Fibroblast of gingiva (primary cell): Measurements from ENCODE around the gene HS6ST1.
A peak's percentile ranks its signal among the peaks of the same experiment; 100 is the strongest.
"Not testable (repeated sequence)": the region's sequence is repeated elsewhere in the genome, so short reads cannot be mapped to it uniquely, and the experiment has no call there.

Source experiments
- DNase-seq: peaks from one replicate; pipeline ENCODE4 v3.0.0-alpha.2; 2011; ENCODE audit warnings: low read depth

Gene HS6ST1

DNA sequence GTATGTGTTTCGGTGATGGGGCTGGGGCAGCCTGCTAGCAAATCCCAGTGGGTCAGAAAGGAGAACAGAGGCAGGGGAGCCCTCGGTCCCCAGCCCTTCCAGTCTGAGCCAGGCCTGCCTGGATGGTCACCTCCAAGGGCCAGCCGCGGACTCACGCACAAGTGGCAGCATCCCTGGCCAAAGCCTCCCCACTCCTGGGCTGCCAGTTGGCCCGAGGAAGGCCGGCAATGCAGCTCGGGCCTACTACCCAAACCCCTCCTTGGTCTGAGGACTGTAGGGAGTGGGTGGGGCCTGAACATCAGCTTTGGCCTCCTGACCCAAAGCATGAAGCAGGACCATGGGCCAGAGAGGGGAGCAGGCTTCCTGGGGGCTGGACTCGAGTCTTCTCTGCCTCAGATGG lies 51.5 kb downstream of the HS6ST1 start:
- DNase-seq = not testable (repeated sequence)

- DNase-seq = not testable (repeated sequence)
Measured at GRCh38 chr2:128266463-128266862, 52.2 kb downstream of the HS6ST1 start.

GRCh38 chr2:128265608-128265993 lies 53.1 kb downstream of the HS6ST1 start:
- DNase-seq = not testable (repeated sequence)

DNA sequence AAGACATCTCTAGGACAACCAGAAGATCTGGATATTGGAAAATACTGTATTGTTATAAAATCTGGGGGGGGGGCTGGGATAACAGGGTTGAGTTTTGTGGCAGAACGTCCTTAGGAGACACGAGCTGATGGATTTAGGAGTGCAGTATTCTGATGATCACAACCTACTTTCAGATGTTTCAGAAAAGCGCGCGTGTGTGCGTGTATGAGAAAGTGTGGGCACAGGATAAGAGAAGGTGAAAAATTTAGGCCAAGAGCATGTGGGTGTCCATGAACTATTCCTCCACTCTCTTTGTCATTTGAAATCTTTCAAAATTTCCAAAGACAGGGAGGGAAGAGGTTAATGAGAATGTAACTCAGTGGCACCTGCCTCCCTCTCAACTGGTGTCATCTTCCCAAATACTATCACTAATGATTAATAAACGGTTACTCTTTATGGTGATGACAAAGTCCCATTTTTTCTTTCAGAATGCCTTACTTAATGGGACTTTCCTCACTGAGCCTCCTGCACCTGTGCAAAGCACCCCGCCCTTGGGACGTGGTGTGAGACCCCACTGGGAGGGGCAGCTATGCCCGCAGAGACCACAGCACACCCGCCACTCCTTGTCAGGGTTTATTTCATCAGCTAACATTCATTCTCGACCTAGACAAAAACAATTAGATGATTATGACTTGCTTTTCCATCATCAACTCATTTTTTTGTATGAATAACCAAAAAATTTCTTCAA lies 53.6 kb downstream of the HS6ST1 start:
- no peak for DNase-seq

DNA sequence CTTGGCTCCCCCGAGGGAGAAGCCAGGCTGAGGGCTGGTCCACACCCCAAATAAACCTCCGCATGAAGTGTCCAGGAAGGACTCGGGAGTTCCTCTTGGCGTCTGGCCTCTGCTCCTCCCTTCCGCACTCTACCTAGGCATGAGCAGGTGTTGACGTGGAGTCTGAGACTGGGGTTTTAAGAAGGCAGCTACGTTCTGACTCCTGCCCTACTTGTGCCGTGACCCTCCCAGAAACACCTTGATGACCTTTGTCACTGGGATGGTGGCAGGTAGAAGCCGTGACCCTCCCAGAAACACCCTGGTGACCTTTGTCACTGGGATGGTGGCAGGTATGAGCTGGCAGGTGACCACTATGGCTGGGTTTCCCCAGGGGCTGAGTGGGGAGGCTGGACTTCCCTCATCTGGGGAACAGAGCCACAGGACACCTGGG lies 54.8 kb downstream of the HS6ST1 start:
- DNase-seq = no peak

DNA sequence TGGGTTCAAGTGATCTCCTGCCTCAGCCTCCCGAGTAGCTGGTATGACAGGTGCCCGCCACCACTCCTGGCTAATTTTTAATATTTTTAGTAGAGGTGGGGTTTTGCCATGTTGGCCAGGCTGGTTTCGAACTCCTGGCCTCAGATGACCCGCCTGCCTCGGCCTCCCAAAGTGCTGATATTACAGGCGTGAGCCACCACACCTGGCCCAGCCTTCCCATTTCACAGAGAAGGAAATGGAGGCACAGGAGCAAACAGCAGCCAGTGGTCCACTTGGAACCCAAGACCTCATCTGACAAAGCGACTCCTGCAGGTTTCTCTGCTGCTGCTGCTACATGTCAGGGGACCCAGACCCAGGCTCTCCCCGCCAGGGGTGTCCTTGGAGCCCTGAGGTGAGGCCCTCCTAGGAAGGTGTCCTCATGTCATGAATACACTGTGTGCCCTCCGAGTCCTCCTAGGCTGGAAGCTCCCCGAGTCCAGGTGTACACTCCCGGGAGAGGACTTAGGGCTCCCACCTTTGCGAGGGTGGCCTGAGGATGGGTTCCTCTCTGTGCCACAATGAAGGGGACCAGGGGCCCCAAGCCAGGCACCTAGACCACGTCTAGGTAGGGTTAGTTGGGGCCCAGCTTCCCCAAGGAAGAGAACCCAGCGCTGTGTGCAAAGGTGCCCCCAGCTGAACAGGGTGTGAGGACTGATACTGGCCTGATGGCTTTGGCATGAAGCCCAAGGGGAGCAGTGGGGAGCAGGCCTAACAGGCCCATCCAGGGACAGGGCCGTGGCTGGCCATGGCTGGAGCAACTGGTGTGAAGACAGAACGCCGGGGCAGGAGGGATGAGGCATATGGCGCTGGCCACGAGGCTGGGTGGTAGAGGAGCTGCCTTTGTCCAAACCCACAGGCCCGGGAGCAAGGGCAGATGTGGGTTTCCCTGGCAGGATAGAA lies 56.1 kb downstream of the HS6ST1 start:
- no peak for DNase-seq

- no peak for DNase-seq
Measured at GRCh38 chr2:128261245-128262128, 57.2 kb downstream of the HS6ST1 start.

- DNase-seq = peak; percentile 84
Measured at GRCh38 chr2:128260239-128261138, 58.2 kb downstream of the HS6ST1 start.

GRCh38 chr2:128259585-128259984 lies 59.1 kb downstream of the HS6ST1 start:
- DNase-seq = no peak

GRCh38 chr2:128258218-128258617 lies 60.5 kb downstream of the HS6ST1 start:
- DNase-seq = no peak

- DNase-seq = no peak
Measured at GRCh38 chr2:128252501-128252900, 66.2 kb downstream of the HS6ST1 start.

- DNase-seq = not testable (repeated sequence)
Measured at GRCh38 chr2:128252086-128252485, 66.6 kb downstream of the HS6ST1 start.

- no peak for DNase-seq
Measured at GRCh38 chr2:128250229-128251025, 68.2 kb downstream of the HS6ST1 start.

- no peak for DNase-seq
Measured at GRCh38 chr2:128249555-128249954, 69.1 kb downstream of the HS6ST1 start.

DNA sequence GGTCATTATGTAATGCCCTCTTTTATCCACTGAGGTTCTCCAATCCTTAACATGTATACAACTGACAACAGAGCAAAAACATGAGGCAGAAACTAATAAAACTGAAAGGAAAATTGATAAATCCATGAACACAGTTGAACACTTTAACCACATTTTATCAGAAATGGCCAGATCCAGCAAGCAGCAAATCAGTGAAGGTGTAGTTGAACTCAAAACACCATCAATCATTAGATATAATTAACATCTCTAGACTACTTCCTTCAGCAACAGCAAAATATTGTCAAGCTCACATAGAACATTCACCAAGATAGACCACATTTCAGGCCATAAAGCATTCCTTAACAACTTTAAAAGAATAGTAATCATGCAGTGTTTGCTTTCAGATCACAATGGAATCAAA lies 72.9 kb downstream of the HS6ST1 start:
- DNase-seq = no peak

DNA sequence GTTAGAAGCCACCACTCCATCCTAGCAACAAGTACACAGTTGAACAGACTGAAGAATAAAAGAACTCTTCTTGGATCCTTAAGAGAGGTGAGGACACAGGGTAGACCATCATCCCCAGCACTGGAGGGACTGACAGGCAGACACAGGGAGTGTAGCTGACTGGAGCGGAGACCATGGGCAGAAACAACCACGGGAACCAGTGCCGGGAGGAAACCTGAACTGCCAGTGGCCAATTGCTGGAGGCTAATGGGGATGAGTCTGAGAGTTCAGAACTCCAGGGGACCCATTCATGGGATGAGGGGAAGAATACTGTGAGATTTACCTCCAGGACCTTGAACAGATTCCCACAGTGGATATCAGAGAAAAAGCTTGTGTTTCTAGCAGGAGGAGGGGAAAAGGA lies 76.8 kb downstream of the HS6ST1 start:
- DNase-seq = no peak

- no peak for DNase-seq
Measured at GRCh38 chr2:128237911-128238697, 80.6 kb downstream of the HS6ST1 start.

DNA sequence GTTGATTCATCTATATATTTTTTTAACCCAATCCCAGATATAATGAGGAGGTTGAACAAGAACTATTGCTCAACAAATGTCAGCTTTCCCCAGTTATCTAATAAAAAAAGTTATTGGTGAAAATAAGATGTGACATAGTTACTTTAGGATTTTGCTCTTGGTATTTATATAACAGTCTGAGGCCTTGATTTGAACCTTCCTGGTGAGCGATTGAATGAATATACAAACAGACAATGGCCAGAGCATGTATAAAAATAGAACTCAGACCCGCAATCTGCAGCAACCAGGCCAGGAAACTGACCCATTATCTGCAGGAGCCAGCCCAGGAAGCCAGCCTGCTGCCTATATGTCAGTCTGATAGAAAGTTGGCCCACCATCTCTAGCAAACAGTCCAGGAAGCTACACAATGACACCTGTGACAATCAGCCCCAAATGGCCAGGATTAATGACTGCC lies 81.6 kb downstream of the HS6ST1 start:
- DNase-seq = no peak

DNA sequence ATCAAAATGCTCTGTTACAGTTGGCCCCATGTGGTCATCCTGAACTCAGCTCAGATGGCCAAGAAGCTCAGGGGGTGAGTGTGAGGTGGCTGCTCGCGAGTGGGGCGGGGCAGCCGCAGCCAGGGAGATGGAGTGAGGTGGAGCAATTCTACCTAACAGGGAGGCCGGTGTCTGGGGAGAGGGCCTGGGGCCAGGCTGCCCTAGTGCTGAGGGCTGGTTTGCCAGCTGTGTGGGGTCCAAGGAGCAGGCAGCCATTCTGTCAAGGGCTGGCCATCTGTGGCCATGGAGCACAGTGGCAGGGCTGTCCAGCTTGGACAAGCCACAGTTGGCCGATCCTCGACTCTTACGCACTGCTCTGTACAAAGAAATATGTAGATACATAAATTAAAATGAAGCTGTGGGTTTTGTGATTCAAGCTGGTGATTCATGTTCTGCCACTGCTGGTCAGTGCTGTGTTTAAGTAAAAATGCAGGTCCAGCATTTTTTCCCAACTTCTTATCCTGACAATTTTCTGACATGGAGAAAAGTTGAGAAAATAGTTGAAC lies 82.1 kb downstream of the HS6ST1 start:
- peak; percentile 19 for DNase-seq
